H1 (cell line): ENCODE data around the gene POU6F2. TPM values are rescaled to one million over a fixed set of nuclear protein-coding genes. Genes with fewer than 3 reads are reported as not detected.

Source experiments
- CTCF ChIA-PET: fragments of 300-600 bp; sonication (Branson Sonifier 250); formaldehyde crosslinking; loops from one replicate; lab custom pipeline; 2021; ENCODE audit not compliant: partially characterized antibody; lab: Charles Lee
- POLR2A ChIA-PET: fragments of 300-600 bp; sonication (Branson Sonifier 250); formaldehyde crosslinking; loops from one replicate; lab custom pipeline; 2021; ENCODE audit warnings: inconsistent platforms; ENCODE audit not compliant: partially characterized antibody; lab: Charles Lee
- DNase-seq, 2 experiments: peaks; one replicate each; pipeline versions ENCODE4 v3.0.0 to v3.0.0-alpha.2; 2010 to 2022; ENCODE audit warnings: low spot score in 2 of 2, low read depth in 1 of 2, mixed read lengths in 1 of 2
- FAIRE-seq: peaks from 2 replicates; lab custom pipeline; 2011; peaks lifted over from hg19 to GRCh38; lab: Jason Lieb, UNC
- H2AFZ ChIP-seq: 2 replicates; pipeline ENCODE4 v1.8.1; 2012; ENCODE audit warnings: low read length, inconsistent platforms
- H2AK5ac ChIP-seq: 2 replicates; pipeline ENCODE4 v1.6.1; 2013; ENCODE audit warnings: low read depth, low read length
- H2BK120ac ChIP-seq: replicated peaks from 2 replicates; pipeline ENCODE3; 2013; ENCODE audit warnings: low read depth, low read length, inconsistent platforms
- H2BK12ac ChIP-seq: 2 replicates; pipeline ENCODE4 v1.6.1; 2013; ENCODE audit warnings: low read depth, low read length
- H2BK15ac ChIP-seq: 2 replicates; pipeline ENCODE4 v1.6.1; 2013; ENCODE audit warnings: low read length
- H2BK20ac ChIP-seq: 2 replicates; pipeline ENCODE4 v1.6.1; 2013; ENCODE audit warnings: low read length
- H2BK5ac ChIP-seq: 2 replicates; pipeline ENCODE4 v1.6.1; 2013; ENCODE audit warnings: low read depth, low read length
- H3K14ac ChIP-seq: 2 replicates; pipeline ENCODE4 v1.6.1; 2013; ENCODE audit warnings: inconsistent platforms; ENCODE audit not compliant: insufficient read length
- H3K18ac ChIP-seq: 2 replicates; pipeline ENCODE4 v1.6.1; 2013; ENCODE audit warnings: low read length; ENCODE audit errors: extremely low read depth
- H3K23ac ChIP-seq: 2 replicates; pipeline ENCODE4 v1.6.1; 2013; ENCODE audit warnings: inconsistent platforms; ENCODE audit not compliant: insufficient read length
- H3K23me2 ChIP-seq: 2 replicates; pipeline ENCODE4 v1.6.1; 2013; ENCODE audit warnings: low read depth, low read length
- H3K27ac ChIP-seq: 2 replicates; pipeline ENCODE4 v1.6.1; 2011; ENCODE audit warnings: low read depth, low read length, inconsistent platforms
- H3K27me3 ChIP-seq, 4 experiments: replicated peaks in 1 of 4; 1 replicate in 1 of 4; 2 replicates in 3 of 4; pipeline versions ENCODE4 v1.6.1 to v1.8.1; 2011 to 2013; ENCODE audit warnings: low read length in 3 of 4, mild to moderate bottlenecking in 3 of 4, inconsistent platforms in 2 of 4, mixed read lengths in 2 of 4, moderate library complexity in 1 of 4; ENCODE audit not compliant: control insufficient read depth in 3 of 4, insufficient read depth in 3 of 4; ENCODE audit errors: extremely low read depth in 1 of 4
- H3K36me3 ChIP-seq, 4 experiments: 2 replicates each; pipeline versions ENCODE4 v1.6.1 to v1.8.1; 2011 to 2013; ENCODE audit warnings: mild to moderate bottlenecking in 4 of 4, low read length in 3 of 4, moderate library complexity in 2 of 4, control low read depth in 1 of 4, inconsistent platforms in 1 of 4; ENCODE audit not compliant: insufficient read depth in 4 of 4, control insufficient read depth in 2 of 4
- H3K4ac ChIP-seq: replicated peaks from 2 replicates; pipeline ENCODE3; 2013; ENCODE audit warnings: low read length, low read depth, mixed read lengths, inconsistent platforms; ENCODE audit not compliant: insufficient read length
- H3K4me1 ChIP-seq, 4 experiments: replicated peaks in 1 of 4; 1 replicate in 1 of 4; 2 replicates in 3 of 4; pipeline versions ENCODE4 v1.6.1 to v1.8.1; 2011 to 2013; ENCODE audit warnings: low read length in 3 of 4, inconsistent platforms in 2 of 4, mixed read lengths in 1 of 4; ENCODE audit not compliant: insufficient read depth in 4 of 4, control insufficient read depth in 3 of 4
- H3K4me2 ChIP-seq, 2 experiments: 2 replicates each; pipeline versions ENCODE4 v1.6.1 to v1.8.1; 2011 to 2013; ENCODE audit warnings: low read depth in 2 of 2, low read length in 2 of 2, control low read depth in 1 of 2, inconsistent platforms in 1 of 2, mild to moderate bottlenecking in 1 of 2; ENCODE audit not compliant: insufficient read depth in 1 of 2
- H3K4me3 ChIP-seq, 4 experiments: fragments of 200-600, 300-600 bp in 1 of 4; sonication (generic), shearing (Covaris generic), sonication (Bioruptor Twin) in 1 of 4; 2 replicates each; pipeline versions ENCODE4 v1.5.1 to v1.8.1; 2011 to 2016; ENCODE audit warnings: low read length in 4 of 4, low read depth in 3 of 4, control low read depth in 2 of 4, inconsistent platforms in 2 of 4, mild to moderate bottlenecking in 2 of 4, mixed read lengths in 1 of 4, moderate library complexity in 1 of 4; ENCODE audit not compliant: insufficient read depth in 2 of 4; ENCODE audit errors: extremely low read depth in 1 of 4
- H3K56ac ChIP-seq: replicated peaks from 2 replicates; pipeline ENCODE3; 2013; ENCODE audit warnings: low read depth, mild to moderate bottlenecking, mixed read lengths, low read length, inconsistent platforms; ENCODE audit not compliant: insufficient read length
- H3K79me1 ChIP-seq: 2 replicates; pipeline ENCODE4 v1.6.1; 2013; ENCODE audit warnings: low read depth, low read length, control low read depth
- H3K79me2 ChIP-seq, 2 experiments: 2 replicates each; pipeline versions ENCODE4 v1.6.1 to v1.8.1; 2012 to 2013; ENCODE audit warnings: low read length in 2 of 2, mild to moderate bottlenecking in 2 of 2, inconsistent platforms in 1 of 2; ENCODE audit not compliant: insufficient read depth in 2 of 2, control insufficient read depth in 1 of 2
- H3K9ac ChIP-seq, 4 experiments: replicated peaks in 1 of 4; 1 replicate in 1 of 4; 2 replicates in 3 of 4; pipeline versions ENCODE4 v1.6.1 to v1.8.1; 2011 to 2013; ENCODE audit warnings: low read depth in 3 of 4, low read length in 3 of 4, control low read depth in 2 of 4, mild to moderate bottlenecking in 2 of 4, moderate library complexity in 2 of 4, inconsistent platforms in 1 of 4; ENCODE audit errors: extremely low read depth in 1 of 4
- H3K9me3 ChIP-seq, 2 experiments: 2 replicates each; pipeline versions ENCODE4 v1.6.1 to v1.8.1; 2012 to 2013; ENCODE audit warnings: mild to moderate bottlenecking in 2 of 2, moderate library complexity in 2 of 2, control low read depth in 1 of 2, inconsistent platforms in 1 of 2, low read depth in 1 of 2, low read length in 1 of 2, mixed read lengths in 1 of 2; ENCODE audit not compliant: insufficient read depth in 2 of 2
- H4K20me1 ChIP-seq, 2 experiments: replicated peaks in 1 of 2; 2 replicates each; pipeline versions ENCODE3 to v1.8.1; 2011 to 2013; ENCODE audit warnings: inconsistent platforms in 2 of 2, low read length in 2 of 2, mild to moderate bottlenecking in 1 of 2; ENCODE audit not compliant: insufficient read depth in 2 of 2, control insufficient read depth in 1 of 2
- H4K5ac ChIP-seq: 2 replicates; pipeline ENCODE4 v1.6.1; 2013; ENCODE audit warnings: low read length, low read depth, mixed read lengths, inconsistent platforms; ENCODE audit not compliant: insufficient read length
- H4K8ac ChIP-seq: 2 replicates; pipeline ENCODE4 v1.8.0; 2013; ENCODE audit warnings: mild to moderate bottlenecking, moderate library complexity, low read length, inconsistent platforms; ENCODE audit not compliant: insufficient read depth; ENCODE audit errors: extremely low read depth
- H4K91ac ChIP-seq: replicated peaks from 2 replicates; pipeline ENCODE3; 2013; ENCODE audit warnings: low read length, mixed read lengths, inconsistent platforms; ENCODE audit not compliant: insufficient read length
- CBX8 ChIP-seq: fragments of 300-800, 300-1000 bp; sonication (generic); IDR thresholded peaks from 2 replicates; pipeline ENCODE4 v1.7.1; 2016; ENCODE audit warnings: low read depth, low read length, borderline replicate concordance
- CREB1 ChIP-seq: IDR thresholded peaks from 2 replicates; pipeline ENCODE4 v1.6.1; 2012; ENCODE audit warnings: inconsistent platforms
- CTCF ChIP-seq, 3 experiments: IDR thresholded peaks; 1 replicate in 2 of 3; 2 replicates in 1 of 3; pipeline versions ENCODE4 v1.5.1 to v1.6.1; 2011; ENCODE audit warnings: low read length in 3 of 3, mild to moderate bottlenecking in 3 of 3, inconsistent platforms in 2 of 3, low read depth in 1 of 3, moderate library complexity in 1 of 3; ENCODE audit not compliant: insufficient read depth in 1 of 3; ENCODE audit errors: control extremely low read depth in 1 of 3
- HDAC2 ChIP-seq, 2 experiments: fragments of 300-600 bp in 1 of 2; sonication (generic) in 1 of 2; IDR thresholded peaks; 2 replicates each; pipeline ENCODE4 v1.6.1; 2011 to 2012; ENCODE audit warnings: low read depth in 2 of 2, low read length in 2 of 2, mild to moderate bottlenecking in 2 of 2, moderate library complexity in 2 of 2, borderline replicate concordance in 1 of 2, inconsistent platforms in 1 of 2
- JUN ChIP-seq: IDR thresholded peaks from 2 replicates; pipeline ENCODE4 v1.6.1; 2011; ENCODE audit warnings: low read depth, mild to moderate bottlenecking, improper control_type of control experiment, low read length
- JUND ChIP-seq: IDR thresholded peaks from 2 replicates; pipeline ENCODE4 v1.6.1; 2011; ENCODE audit warnings: mild to moderate bottlenecking, improper control_type of control experiment, low read length
- KDM4A ChIP-seq: IDR thresholded peaks from one replicate; pipeline ENCODE4 v1.7.1; 2012; ENCODE audit warnings: low read depth, mild to moderate bottlenecking, moderate library complexity, low read length, inconsistent platforms; ENCODE audit not compliant: severe bottlenecking
- SP4 ChIP-seq: IDR thresholded peaks from 2 replicates; pipeline ENCODE4 v1.6.1; 2012; ENCODE audit warnings: low read length, inconsistent platforms
- ZNF274 ChIP-seq: IDR thresholded peaks from 2 replicates; pipeline ENCODE4 v1.7.0; 2012; ENCODE audit warnings: low read length, borderline replicate concordance; ENCODE audit errors: extremely low read depth
- WGBS, 2 experiments: shearing (Covaris generic) in 1 of 2; methylation state at CpG; one replicate each; pipeline versions ENCODE4 v1.1.6 to v1.1.7; 2013 to 2015; ENCODE audit warnings: low lambda C conversion rate in 2 of 2, mixed read lengths in 2 of 2, inconsistent platforms in 1 of 2, low coverage in 1 of 2, missing lambda C conversion rate in 1 of 2; ENCODE audit not compliant: insufficient replicate concordance in 2 of 2, insufficient coverage in 1 of 2, insufficient read length in 1 of 2; ENCODE audit errors: extremely low coverage in 1 of 2, missing lambda C conversion rate in 1 of 2; 5-methylcytosine and 5-hydroxymethylcytosine counted together
- polyA plus RNA-seq, 7 experiments: library from polyadenylated mRNA; depleted of rRNA in 3 of 7; stranded (reverse) in 5 of 7; unstranded in 2 of 7; fragments of >200 nt in 5 of 7; fragments of 200-250 nt in 2 of 7; gene quantifications; 1 replicate in 5 of 7; 2 replicates in 1 of 7; 4 replicates in 1 of 7; pipeline versions ENCODE4 v1.2.1 to v1.2.3, GENCODE V29; 2011 to 2013; ENCODE audit warnings: missing spikeins in 2 of 7, mixed read lengths in 2 of 7
- total RNA-seq: library from RNA; stranded (reverse); fragmentation: NEBNext Ultra II Directional; extraction: Animal tissue kit (Norgen Biotek cat#: 25700); gene quantifications from 2 replicates; pipeline ENCODE4 v1.2.1, GENCODE V29; 2021
- TF ChIP-seq, protein P1 (sequence below): IDR thresholded peaks from 2 replicates; pipeline ENCODE4 v1.6.1; 2012; ENCODE audit warnings: low read length, inconsistent platforms

Gene POU6F2
- total and polyA plus RNA-seq, 2 of the 8 experiments (the other 6 are each of a cell fraction or from before 2014, with no cell fraction given): 1.1 to 2.0 TPM

GRCh38 chr7:38928506-38928905 lies 49.2 kb upstream of the POU6F2 start:
- no peak overlapping the region for H2AFZ ChIP-seq
- H3K4ac ChIP-seq: no peak overlapping the region
- H3K23ac ChIP-seq: no peak overlapping the region
- no peak overlapping the region for H3K14ac ChIP-seq
- H3K36me3 ChIP-seq: no peaks in the 10 kb centered on the region
- H4K91ac ChIP-seq: no peak overlapping the region
- H2BK12ac ChIP-seq: no peak overlapping the region
- H3K79me2 ChIP-seq: no peaks in the 10 kb centered on the region
- no peaks in the 10 kb centered on the region for H4K20me1 ChIP-seq
- WGBS, 2 experiments: 89% methylated on average over 3 of the region's 3 CpGs; no CpG with 5 or more reads in 1 of the 2 experiments
- H4K8ac ChIP-seq: no peak overlapping the region
- no peak overlapping the region for H2BK20ac ChIP-seq
- no peak overlapping the region for H3K9ac ChIP-seq
- no peak overlapping the region for H2BK15ac ChIP-seq
- H3K27me3 ChIP-seq: no peaks in the 10 kb centered on the region
- no peak overlapping the region for H3K4me2 ChIP-seq
- no peaks in the 10 kb centered on the region for H3K23me2 ChIP-seq
- POLR2A ChIA-PET: no interaction called here
- no peak overlapping the region for H3K18ac ChIP-seq
- no peak overlapping the region for H3K27ac ChIP-seq
- H3K9me3 ChIP-seq: no peaks in the 10 kb centered on the region
- no peak overlapping the region for H2AK5ac ChIP-seq
- no peak overlapping the region for H4K5ac ChIP-seq
- CTCF ChIA-PET: interaction anchor here (0.6 to 3.3 kb wide), 5 partner anchors 18 to 532 kb away, joined by 3 to 11 read pairs (median 3); partner anchors contain the start of gene VPS41
- no peak overlapping the region for H2BK5ac ChIP-seq
- no peak overlapping the region for H3K4me3 ChIP-seq
- H2BK120ac ChIP-seq: no peak overlapping the region
- no peaks in the 10 kb centered on the region; a peak in 1 of 7 replicates for H3K4me1 ChIP-seq
- no peak for FAIRE-seq
- DNase-seq: no peak
- H3K56ac ChIP-seq: no peak overlapping the region
- H3K79me1 ChIP-seq: no peaks in the 10 kb centered on the region
- TF ChIP-seq, protein P1, sequence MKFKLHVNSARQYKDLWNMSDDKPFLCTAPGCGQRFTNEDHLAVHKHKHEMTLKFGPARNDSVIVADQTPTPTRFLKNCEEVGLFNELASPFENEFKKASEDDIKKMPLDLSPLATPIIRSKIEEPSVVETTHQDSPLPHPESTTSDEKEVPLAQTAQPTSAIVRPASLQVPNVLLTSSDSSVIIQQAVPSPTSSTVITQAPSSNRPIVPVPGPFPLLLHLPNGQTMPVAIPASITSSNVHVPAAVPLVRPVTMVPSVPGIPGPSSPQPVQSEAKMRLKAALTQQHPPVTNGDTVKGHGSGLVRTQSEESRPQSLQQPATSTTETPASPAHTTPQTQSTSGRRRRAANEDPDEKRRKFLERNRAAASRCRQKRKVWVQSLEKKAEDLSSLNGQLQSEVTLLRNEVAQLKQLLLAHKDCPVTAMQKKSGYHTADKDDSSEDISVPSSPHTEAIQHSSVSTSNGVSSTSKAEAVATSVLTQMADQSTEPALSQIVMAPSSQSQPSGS: no peak
- no peak for TF ChIP-seq CBX8
- no peak for TF ChIP-seq HDAC2 (IDR thresholded peaks at IDR 0.05; ENCODE audit: borderline replicate concordance in 1 of 2, low read depth in 2 of 2, low read length in 2 of 2)
- TF ChIP-seq JUND: no peak
- no peak for TF ChIP-seq KDM4A
- no peak for TF ChIP-seq CREB1
- no peak for TF ChIP-seq CTCF (IDR thresholded peaks at IDR 0.05; ENCODE audit: control extremely low read depth in 1 of 3, insufficient read depth in 1 of 3, low read depth in 1 of 3, low read length in 3 of 3)
- no peak for TF ChIP-seq JUN
- TF ChIP-seq SP4: no peak
- TF ChIP-seq ZNF274: no peak
